HepG2 (cell line): ENCODE results near the gene CAMKV. TPM values are rescaled to one million over a fixed set of nuclear protein-coding genes. Genes with fewer than 3 reads are reported as not detected.

ENCODE experiments used
- ARHGAP35 ChIP-seq: sonication (generic); formaldehyde crosslinking; IDR thresholded peaks from 2 replicates; pipeline ENCODE4 v1.9.0; 2022; ENCODE audit warnings: mild to moderate bottlenecking, inconsistent platforms, moderate library complexity, missing genetic modification reagents, borderline replicate concordance
- ATF5 ChIP-seq: sonication (generic); formaldehyde crosslinking; IDR thresholded peaks from 2 replicates; pipeline ENCODE4 v1.4.0; 2020; ENCODE audit warnings: mild to moderate bottlenecking, low read depth, missing genetic modification reagents
- FUBP1 ChIP-seq: sonication (generic); formaldehyde crosslinking; IDR thresholded peaks from 2 replicates; pipeline ENCODE4 v1.5.1; 2020; ENCODE audit warnings: missing genetic modification reagents, mild to moderate bottlenecking, borderline replicate concordance
- HOXA3 ChIP-seq: sonication (generic); formaldehyde crosslinking; IDR thresholded peaks from 2 replicates; pipeline ENCODE4 v1.5.0; 2020; ENCODE audit warnings: missing genetic modification reagents
- HOXA7 ChIP-seq: sonication (generic); formaldehyde crosslinking; IDR thresholded peaks from 2 replicates; pipeline ENCODE4 v1.8.1; 2022; ENCODE audit warnings: mild to moderate bottlenecking, missing genetic modification reagents, moderate library complexity
- MAFF ChIP-seq: IDR thresholded peaks from 2 replicates; pipeline ENCODE4 v1.6.1; 2011; ENCODE audit warnings: low read depth, low read length, improper control_type of control experiment
- NR2F2 ChIP-seq: IDR thresholded peaks from 2 replicates; pipeline ENCODE4 v1.6.1; 2012; ENCODE audit warnings: low read depth, inconsistent platforms, borderline replicate concordance
- PHB2 ChIP-seq: fragments of 450-650 bp; IDR thresholded peaks from 2 replicates; pipeline ENCODE4 v1.6.1; 2018; ENCODE audit not compliant: partially characterized antibody
- REL ChIP-seq: sonication (generic); formaldehyde crosslinking; conservative IDR thresholded peaks from 2 replicates; pipeline ENCODE4 v1.8.0; 2022; ENCODE audit warnings: mild to moderate bottlenecking, missing genetic modification reagents, moderate library complexity
- SMAD1 ChIP-seq: sonication (generic); formaldehyde crosslinking; IDR thresholded peaks from 2 replicates; pipeline ENCODE4 v1.4.0; 2020; ENCODE audit warnings: missing genetic modification reagents, low read depth, mild to moderate bottlenecking, borderline replicate concordance
- STAG1 ChIP-seq: sonication (generic); formaldehyde crosslinking; IDR thresholded peaks from 2 replicates; pipeline ENCODE4 v1.4.0; 2020; ENCODE audit warnings: missing genetic modification reagents
- UBTF ChIP-seq: sonication (generic); formaldehyde crosslinking; IDR thresholded peaks from 2 replicates; pipeline ENCODE4 v1.4.0; 2020; ENCODE audit warnings: mild to moderate bottlenecking, missing genetic modification reagents
- YEATS4 ChIP-seq: sonication (generic); formaldehyde crosslinking; IDR thresholded peaks from 2 replicates; pipeline ENCODE4 v1.4.0; 2020; ENCODE audit warnings: missing genetic modification reagents, borderline replicate concordance
- ZFY ChIP-seq: sonication (generic); formaldehyde crosslinking; IDR thresholded peaks from 2 replicates; pipeline ENCODE4 v1.4.0; 2020; ENCODE audit warnings: missing genetic modification reagents
- ZNF329 ChIP-seq: sonication (generic); formaldehyde crosslinking; IDR thresholded peaks from 2 replicates; pipeline ENCODE4 v1.9.0; 2021; ENCODE audit warnings: low read depth, mild to moderate bottlenecking, missing genetic modification reagents
- ZNF350 ChIP-seq: sonication (generic); formaldehyde crosslinking; IDR thresholded peaks from 2 replicates; pipeline ENCODE4 v1.4.0; 2020; ENCODE audit warnings: mild to moderate bottlenecking, low read depth, missing genetic modification reagents, borderline replicate concordance
- ZNF362 ChIP-seq: sonication (generic); formaldehyde crosslinking; IDR thresholded peaks from 2 replicates; pipeline ENCODE4 v1.4.0; 2020; ENCODE audit warnings: missing genetic modification reagents, mild to moderate bottlenecking, borderline replicate concordance
- ZNF557 ChIP-seq: sonication (generic); formaldehyde crosslinking; IDR thresholded peaks from 2 replicates; pipeline ENCODE4 v1.4.0; 2020; ENCODE audit warnings: missing genetic modification reagents
- ZNF704 ChIP-seq: sonication (generic); formaldehyde crosslinking; IDR thresholded peaks from 2 replicates; pipeline ENCODE4 v1.8.1; 2023; ENCODE audit warnings: mild to moderate bottlenecking, inconsistent platforms, moderate library complexity, missing genetic modification reagents, borderline replicate concordance
- ZNF761 ChIP-seq: sonication (generic); formaldehyde crosslinking; conservative IDR thresholded peaks from 2 replicates; pipeline ENCODE4 v1.4.0; 2020; ENCODE audit warnings: mild to moderate bottlenecking, missing genetic modification reagents
- ZNF780A ChIP-seq: sonication (generic); formaldehyde crosslinking; IDR thresholded peaks from 2 replicates; pipeline ENCODE4 v1.8.0; 2022; ENCODE audit warnings: mild to moderate bottlenecking, missing genetic modification reagents, moderate library complexity
- ZNF839 ChIP-seq: sonication (generic); formaldehyde crosslinking; IDR thresholded peaks from 2 replicates; pipeline ENCODE4 v1.4.0; 2020; ENCODE audit warnings: missing genetic modification reagents, mild to moderate bottlenecking, borderline replicate concordance
- ZSCAN29 ChIP-seq: sonication (generic); formaldehyde crosslinking; conservative IDR thresholded peaks from 2 replicates; pipeline ENCODE4 v1.4.0; 2020; ENCODE audit warnings: mild to moderate bottlenecking, missing genetic modification reagents
- polyA plus RNA-seq, 8 experiments: library from polyadenylated mRNA; depleted of rRNA in 3 of 8; stranded (reverse) in 7 of 8; unstranded in 1 of 8; fragments of >200 nt; fragmentation: Illumina TruSeq in 4 of 8; extraction: Trizol in 4 of 8; gene quantifications; 2 replicates each; pipeline versions ENCODE4 v1.2.1 to v1.2.3, GENCODE V29; 2011 to 2016; ENCODE audit warnings: low read depth in 4 of 8, missing spikeins in 1 of 8, mixed read lengths in 1 of 8; ENCODE audit not compliant: insufficient read depth in 1 of 8
- total RNA-seq, 5 experiments: library from RNA; depleted of rRNA; stranded (reverse); fragments of >200 nt; fragmentation: Illumina TruSeq; extraction: Trizol; gene quantifications; 2 replicates each; pipeline ENCODE4 v1.2.3, GENCODE V29; 2016; ENCODE audit warnings: low read depth in 1 of 5

The CAMKV gene
- total and polyA plus RNA-seq, 2 of the 13 experiments (the other 11 are each of a cell fraction or from before 2014, with no cell fraction given): 0.13 to 0.15 TPM

- no peak for TF ChIP-seq ATF5 (CRISPR knock-in tag)
- TF ChIP-seq REL (CRISPR knock-in tag): no peak
- TF ChIP-seq ZNF362 (CRISPR knock-in tag): no peak
- no peak for TF ChIP-seq ZNF329 (CRISPR knock-in tag)
- no peak for TF ChIP-seq MAFF
- peak; percentile 68 for TF ChIP-seq ZFY (CRISPR knock-in tag)
- TF ChIP-seq YEATS4 (CRISPR knock-in tag): no peak
- TF ChIP-seq UBTF (CRISPR knock-in tag): no peak
- TF ChIP-seq HOXA7 (CRISPR knock-in tag): no peak
- no peak for TF ChIP-seq ARHGAP35 (CRISPR knock-in tag)
- no peak for TF ChIP-seq SMAD1 (CRISPR knock-in tag)
- no peak for TF ChIP-seq STAG1 (CRISPR knock-in tag)
- no peak for TF ChIP-seq ZNF704 (CRISPR knock-in tag)
- TF ChIP-seq PHB2: no peak
- no peak for TF ChIP-seq ZNF557 (CRISPR knock-in tag)
- TF ChIP-seq ZNF350 (CRISPR knock-in tag): no peak; the same call in 1 of the 2 replicates
- no peak for TF ChIP-seq ZNF839
- no peak for TF ChIP-seq NR2F2
- no peak for TF ChIP-seq ZSCAN29 (CRISPR knock-in tag)
- TF ChIP-seq HOXA3: peak; percentile 49; the same call in 1 of the 2 replicates
- TF ChIP-seq FUBP1 (CRISPR knock-in tag): no peak
- no peak for TF ChIP-seq ZNF780A
- TF ChIP-seq ZNF761 (CRISPR knock-in tag): no peak
Observed at GRCh38 chr3:49813497-49814174, 56.1 kb downstream of the CAMKV start, which contains the start of gene UBA7 (continued).
